ENCODE results near the gene PRKAR1B.

DNA sequence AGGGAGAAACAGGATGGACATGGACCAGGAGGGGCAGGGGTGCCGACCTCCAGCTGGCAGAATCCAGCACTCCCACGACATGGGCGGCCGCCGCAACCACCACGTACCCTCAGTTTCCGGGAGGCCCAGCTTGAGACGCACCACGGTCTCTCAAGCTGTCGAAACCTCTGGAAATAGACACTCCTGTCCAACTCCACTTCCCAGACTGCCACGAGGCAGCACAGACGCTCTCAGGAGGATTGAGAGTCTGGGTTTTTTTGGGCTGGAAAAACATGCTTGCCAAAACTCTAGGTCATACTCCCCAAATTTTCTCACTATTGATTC is 169.6 kb downstream of the PRKAR1B start:
- TF ChIP-seq, protein P1, sequence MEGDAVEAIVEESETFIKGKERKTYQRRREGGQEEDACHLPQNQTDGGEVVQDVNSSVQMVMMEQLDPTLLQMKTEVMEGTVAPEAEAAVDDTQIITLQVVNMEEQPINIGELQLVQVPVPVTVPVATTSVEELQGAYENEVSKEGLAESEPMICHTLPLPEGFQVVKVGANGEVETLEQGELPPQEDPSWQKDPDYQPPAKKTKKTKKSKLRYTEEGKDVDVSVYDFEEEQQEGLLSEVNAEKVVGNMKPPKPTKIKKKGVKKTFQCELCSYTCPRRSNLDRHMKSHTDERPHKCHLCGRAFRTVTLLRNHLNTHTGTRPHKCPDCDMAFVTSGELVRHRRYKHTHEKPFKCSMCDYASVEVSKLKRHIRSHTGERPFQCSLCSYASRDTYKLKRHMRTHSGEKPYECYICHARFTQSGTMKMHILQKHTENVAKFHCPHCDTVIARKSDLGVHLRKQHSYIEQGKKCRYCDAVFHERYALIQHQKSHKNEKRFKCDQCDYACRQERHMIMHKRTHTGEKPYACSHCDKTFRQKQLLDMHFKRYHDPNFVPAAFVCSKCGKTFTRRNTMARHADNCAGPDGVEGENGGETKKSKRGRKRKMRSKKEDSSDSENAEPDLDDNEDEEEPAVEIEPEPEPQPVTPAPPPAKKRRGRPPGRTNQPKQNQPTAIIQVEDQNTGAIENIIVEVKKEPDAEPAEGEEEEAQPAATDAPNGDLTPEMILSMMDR (conservative IDR thresholded peaks at IDR 0.05): no peak
- TF ChIP-seq ZFX (IDR thresholded peaks at IDR 0.05): no peak

Measured in C4-2B (cell line).